Upper lobe of left lung (tissue), 4 donors: ENCODE data around the gene TYMP.

Experiments used
- CTCF ChIP-seq, 6 experiments: fragments of 450-650 bp in 4 of 6; fragments of 200-600 bp in 2 of 6; sonication (generic) in 2 of 6; IDR thresholded peaks; one replicate each; pipeline ENCODE4 v1.5.1; 2016 to 2019; ENCODE audit warnings: antibody characterized with exemption in 6 of 6
- EP300 ChIP-seq, 4 donors: sonication (generic); formaldehyde crosslinking; IDR thresholded peaks; one replicate each; pipeline ENCODE4 v1.5.1; 2017; ENCODE audit warnings: antibody characterized with exemption in 4 of 4, control low read depth in 2 of 4

- TF ChIP-seq CTCF (IDR thresholded peaks at IDR 0.05) (no peak), EP300 (IDR thresholded peaks at IDR 0.05) (no peak)
Observed at GRCh38 chr22:50482107-50483074, 47.4 kb downstream of the TYMP start.
